A673 (cell line): ENCODE results near the gene TMED7.

ENCODE experiments used
- EZH2 ChIP-seq: fragments of 200-600 bp; sonication (generic); IDR thresholded peaks from 2 replicates; pipeline ENCODE4 v1.6.1; 2017; ENCODE audit warnings: borderline replicate concordance, low read depth, mild to moderate bottlenecking, mixed read lengths, antibody characterized with exemption, low read length; ENCODE audit not compliant: poor library complexity, severe bottlenecking
- TF ChIP-seq, protein P1 (sequence below): fragments of 300-800, 200-600 bp; sonication (generic); conservative IDR thresholded peaks from 2 replicates; pipeline ENCODE4 v1.5.1; 2017; ENCODE audit warnings: low read depth, mild to moderate bottlenecking, antibody characterized with exemption, low read length, moderate library complexity, mixed read lengths

DNA sequence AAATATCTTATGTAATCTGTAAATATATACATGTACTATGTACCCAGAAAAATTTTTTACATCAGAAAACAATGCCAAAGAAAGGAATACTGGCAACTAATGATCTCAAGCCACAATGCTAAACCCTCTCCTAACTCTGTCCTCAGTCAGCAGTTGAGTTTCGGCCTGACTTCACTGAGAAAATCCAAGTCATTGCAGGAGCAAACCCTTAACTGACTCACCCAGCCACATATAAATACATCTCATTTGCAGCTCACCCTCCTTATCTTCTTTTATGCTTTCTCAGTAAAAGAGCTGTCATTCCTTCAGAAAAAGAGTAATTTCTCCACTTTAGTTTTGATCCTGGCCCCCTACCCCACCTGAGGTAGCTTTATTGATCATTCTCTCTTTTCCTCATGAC lies 46.1 kb upstream of the TMED7 start:
- TF ChIP-seq, protein P1, sequence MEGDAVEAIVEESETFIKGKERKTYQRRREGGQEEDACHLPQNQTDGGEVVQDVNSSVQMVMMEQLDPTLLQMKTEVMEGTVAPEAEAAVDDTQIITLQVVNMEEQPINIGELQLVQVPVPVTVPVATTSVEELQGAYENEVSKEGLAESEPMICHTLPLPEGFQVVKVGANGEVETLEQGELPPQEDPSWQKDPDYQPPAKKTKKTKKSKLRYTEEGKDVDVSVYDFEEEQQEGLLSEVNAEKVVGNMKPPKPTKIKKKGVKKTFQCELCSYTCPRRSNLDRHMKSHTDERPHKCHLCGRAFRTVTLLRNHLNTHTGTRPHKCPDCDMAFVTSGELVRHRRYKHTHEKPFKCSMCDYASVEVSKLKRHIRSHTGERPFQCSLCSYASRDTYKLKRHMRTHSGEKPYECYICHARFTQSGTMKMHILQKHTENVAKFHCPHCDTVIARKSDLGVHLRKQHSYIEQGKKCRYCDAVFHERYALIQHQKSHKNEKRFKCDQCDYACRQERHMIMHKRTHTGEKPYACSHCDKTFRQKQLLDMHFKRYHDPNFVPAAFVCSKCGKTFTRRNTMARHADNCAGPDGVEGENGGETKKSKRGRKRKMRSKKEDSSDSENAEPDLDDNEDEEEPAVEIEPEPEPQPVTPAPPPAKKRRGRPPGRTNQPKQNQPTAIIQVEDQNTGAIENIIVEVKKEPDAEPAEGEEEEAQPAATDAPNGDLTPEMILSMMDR = no peak
- TF ChIP-seq EZH2 = no peak
